Stimulated activated CD4-positive, alpha-beta T cell treated with anti-CD3 and anti-CD28 coated beads, Interleukin-15, amount 100 ng/mL, for 24 hours (primary cell): ENCODE data around the gene CST1.
"Not testable (repeated sequence)": the region's sequence is repeated elsewhere in the genome, so short reads cannot be mapped to it uniquely, and the experiment has no call there.

Experiments
- DNase-seq: peaks from one replicate; pipeline ENCODE4 v3.0.0-alpha.2; 2020

The CST1 gene, protein sequence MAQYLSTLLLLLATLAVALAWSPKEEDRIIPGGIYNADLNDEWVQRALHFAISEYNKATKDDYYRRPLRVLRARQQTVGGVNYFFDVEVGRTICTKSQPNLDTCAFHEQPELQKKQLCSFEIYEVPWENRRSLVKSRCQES

GRCh38 chr20:23750786-23751185 lies at the start of gene CST1:
Gene CST1 (minus strand): TSS chr20:23750935. CDS start chr20:23750866, 69 bp downstream.
- not testable (repeated sequence) for DNase-seq

- DNase-seq: peak; percentile 53
Measured at GRCh38 chr20:23799216-23799847, 48.6 kb upstream of the CST1 start.

DNA sequence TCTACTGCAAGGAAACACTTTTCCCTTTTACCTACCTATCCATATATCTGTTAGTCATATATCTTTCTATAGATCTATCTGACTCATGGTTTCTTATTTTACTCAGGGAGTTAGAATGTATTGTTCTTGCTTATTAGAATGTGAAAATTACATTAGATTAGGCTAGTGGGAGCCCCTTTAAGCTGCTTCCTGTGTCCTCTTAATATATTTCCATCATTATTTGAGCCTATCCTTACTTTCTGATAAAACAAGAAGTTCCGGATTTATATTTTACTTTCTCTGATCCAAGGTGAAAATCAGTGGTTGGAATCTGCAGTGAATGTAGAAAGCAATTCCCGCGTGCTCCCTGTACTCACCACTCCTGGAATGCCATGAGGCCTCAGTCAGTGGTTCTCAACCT lies 44.8 kb upstream of the CST1 start:
- DNase-seq: no peak

GRCh38 chr20:23794841-23795240 lies 44.1 kb upstream of the CST1 start:
- DNase-seq: no peak

GRCh38 chr20:23794065-23794464 lies 43.3 kb upstream of the CST1 start:
- no peak for DNase-seq

GRCh38 chr20:23783447-23783846 lies 32.7 kb upstream of the CST1 start:
- no peak for DNase-seq

DNA sequence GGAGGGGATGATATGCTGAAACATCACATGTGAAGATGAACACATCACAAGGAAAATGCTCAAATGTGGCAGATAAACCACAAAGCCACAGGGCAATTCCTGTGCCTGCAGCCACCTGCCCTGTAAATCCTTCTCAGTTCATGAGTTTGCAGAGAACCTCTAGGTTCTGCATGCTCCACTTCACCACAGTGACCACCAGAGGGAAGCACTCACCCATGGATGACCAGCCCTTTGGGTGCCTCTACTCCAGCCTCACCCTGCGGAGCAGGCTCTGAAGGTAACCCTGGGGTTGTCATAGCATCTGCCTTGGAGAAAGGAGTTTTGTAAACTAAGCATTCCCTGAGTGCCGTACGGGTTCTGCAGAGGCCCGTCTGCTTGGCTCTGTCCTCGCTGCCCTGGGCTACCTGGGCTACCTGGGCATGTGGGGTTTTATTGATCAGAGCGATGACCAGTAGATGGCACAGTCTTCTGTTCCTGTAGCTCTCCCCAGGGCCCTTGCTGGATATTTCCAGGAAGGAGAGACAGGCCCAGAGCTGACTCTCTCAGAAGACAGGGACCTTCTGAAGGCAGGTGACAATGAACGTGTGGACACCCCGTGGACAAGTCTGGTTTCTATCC lies 31.7 kb upstream of the CST1 start:
- peak; percentile 30 for DNase-seq

DNA sequence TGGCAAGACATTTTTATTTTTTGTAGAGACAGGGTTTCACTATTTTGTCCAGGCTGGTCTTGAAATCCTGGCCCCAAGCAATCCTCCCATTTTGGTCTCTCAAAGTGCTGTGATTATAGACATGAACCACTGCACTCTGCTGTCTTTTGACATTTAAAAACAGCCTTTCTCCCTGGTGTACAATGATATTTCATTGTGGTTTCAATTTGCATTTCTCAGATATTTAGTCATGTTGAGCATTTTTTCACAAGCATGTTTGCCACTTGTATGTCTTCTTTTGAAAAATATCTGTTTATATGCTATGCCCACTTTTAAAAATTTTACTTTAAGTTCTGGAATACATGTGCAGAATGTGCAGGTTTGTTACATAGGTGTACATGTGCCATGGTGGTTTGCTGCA lies 27.9 kb upstream of the CST1 start:
- DNase-seq: not testable (repeated sequence)

DNA sequence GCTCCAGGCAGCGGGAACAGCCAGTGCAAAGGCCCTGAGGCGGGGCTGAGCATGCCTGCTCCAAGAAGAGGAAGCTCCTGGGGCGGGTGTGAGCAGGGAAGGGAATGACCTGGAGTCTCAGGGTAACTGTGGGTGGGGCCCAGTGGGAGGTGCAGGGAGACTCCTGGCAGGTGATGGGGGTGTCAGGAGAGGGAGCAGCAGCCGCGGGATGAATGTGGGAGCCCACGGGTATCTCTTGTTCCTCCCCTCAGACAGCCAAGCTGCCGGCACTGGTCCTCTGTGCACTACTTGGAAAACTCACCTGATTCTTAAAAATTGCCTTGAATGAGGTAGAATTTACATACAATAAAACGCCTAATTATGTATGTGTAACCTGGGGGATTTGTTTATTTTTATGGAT lies 26.6 kb upstream of the CST1 start:
- DNase-seq: not testable (repeated sequence)

DNA sequence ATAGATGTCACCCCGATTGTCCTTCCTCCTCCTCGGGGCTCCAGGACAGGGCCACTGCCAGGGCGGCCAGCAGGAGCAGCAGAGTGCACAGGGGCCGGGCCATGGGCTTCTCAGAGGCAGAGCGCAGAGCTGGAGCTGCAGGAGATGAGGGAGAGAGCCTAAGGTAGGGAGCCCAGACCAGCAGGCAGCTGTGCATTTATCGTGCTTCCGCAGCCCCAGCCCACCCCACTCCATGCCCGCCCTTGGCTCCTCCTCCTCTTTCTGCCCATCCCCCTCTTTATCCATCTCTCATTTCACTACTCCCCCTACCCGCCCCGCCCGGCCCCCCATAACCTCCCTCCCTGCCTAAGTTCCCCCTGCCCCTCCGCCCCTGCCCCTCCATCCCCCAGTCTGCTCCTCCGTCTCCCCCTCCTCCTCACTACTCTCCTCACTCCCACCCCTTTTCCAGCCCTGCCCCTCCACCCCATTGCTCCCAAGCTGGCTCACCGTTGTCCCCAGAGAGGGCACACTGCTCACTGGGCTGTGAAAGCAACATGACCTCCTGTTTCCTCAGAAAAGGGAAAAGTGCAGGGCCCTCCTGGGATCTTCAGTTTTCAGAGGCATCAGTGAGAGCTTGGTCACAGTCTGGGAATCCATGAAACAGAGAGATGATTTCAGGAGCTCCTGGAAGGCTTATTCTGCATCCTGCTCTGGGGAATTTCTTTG lies 25.5 kb upstream of the CST1 start:
- DNase-seq: no peak

GRCh38 chr20:23774081-23774480 lies 23.3 kb upstream of the CST1 start:
- no peak for DNase-seq

DNA sequence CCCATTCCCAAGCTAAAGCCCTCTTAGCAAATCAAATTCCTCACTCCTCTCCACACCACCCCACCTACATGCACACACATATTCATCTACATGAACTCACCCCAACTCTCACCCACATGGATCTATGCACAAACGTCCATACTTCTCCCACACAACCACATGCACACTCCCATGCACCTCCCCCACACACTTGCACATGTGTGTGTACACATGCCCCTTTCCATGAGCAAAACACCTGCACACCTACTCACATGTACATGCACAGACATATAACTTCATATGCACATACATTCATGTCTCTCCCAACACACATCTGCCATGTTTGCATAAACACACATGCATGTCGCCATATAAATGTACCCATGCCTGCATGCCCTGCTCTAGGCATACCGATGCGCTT lies 22.8 kb upstream of the CST1 start:
- DNase-seq: no peak

DNA sequence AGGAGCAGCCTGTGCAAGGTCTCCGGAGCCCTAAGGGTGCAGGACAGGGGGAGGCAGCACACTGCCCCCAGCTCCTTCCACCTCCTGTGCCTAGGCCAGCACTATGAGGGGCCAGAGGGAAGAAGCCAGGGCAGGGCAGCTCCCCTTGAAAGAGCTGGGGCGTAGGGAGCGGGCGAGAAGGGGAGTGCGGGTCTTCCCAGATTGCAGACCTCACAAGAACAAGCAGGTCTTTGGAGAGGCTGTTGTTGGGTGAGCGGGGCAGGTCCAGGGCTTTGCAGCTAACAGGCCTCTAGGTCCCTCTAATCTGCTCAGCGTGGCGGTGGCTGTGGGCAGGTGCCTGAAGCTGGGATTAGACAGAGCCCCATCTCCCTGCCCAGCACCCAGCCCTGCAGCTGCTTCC lies 22.4 kb upstream of the CST1 start:
- no peak for DNase-seq

GRCh38 chr20:23772074-23772473 lies 21.3 kb upstream of the CST1 start:
- no peak for DNase-seq

- no peak for DNase-seq
Measured at GRCh38 chr20:23770384-23770783, 19.6 kb upstream of the CST1 start.

DNA sequence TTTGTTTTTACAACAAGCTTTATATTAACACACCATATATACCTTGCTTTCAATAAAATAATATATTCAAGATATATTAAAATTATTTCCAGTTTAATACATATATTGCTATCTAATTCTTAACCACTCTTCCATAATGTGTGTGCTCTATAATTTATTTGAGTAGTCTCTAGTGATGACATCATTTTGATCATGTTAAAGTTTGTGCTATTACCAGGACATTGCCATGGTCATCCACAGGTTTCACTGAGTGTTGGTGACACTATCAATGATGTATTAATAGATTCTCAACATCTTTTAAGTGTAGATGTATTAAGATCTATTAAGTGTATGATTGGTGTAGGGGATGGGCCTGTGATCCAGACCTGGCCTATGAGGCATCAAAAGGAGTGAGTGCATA lies 17.8 kb upstream of the CST1 start:
- not testable (repeated sequence) for DNase-seq

- no peak for DNase-seq
Measured at GRCh38 chr20:23766531-23766930, 15.8 kb upstream of the CST1 start.

GRCh38 chr20:23765578-23765977 lies 14.8 kb upstream of the CST1 start:
- no peak for DNase-seq

DNA sequence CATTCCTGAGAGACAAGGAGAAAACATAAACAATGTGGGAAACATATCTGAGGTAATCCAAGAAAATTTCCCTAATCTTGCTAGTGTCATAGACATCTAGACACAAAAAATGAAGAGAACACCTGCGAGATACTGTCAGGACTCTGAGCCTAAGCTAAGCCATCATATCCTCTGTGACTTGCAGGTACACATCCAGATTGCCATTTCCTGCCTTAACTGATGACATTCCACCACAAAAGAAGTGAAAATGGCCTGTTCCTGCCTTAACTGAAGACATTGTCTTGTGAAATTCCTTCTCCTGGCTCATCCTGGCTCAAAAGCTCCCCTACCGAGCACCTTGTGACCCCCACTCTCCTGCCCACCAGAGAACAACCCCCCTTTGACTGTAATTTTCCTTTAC lies 13.9 kb upstream of the CST1 start:
- DNase-seq: not testable (repeated sequence)

- DNase-seq: no peak
Measured at GRCh38 chr20:23763345-23763744, 12.6 kb upstream of the CST1 start.

- no peak for DNase-seq
Measured at GRCh38 chr20:23759306-23759940, 8.7 kb upstream of the CST1 start.

GRCh38 chr20:23756792-23757191 lies 6.1 kb upstream of the CST1 start:
- DNase-seq: not testable (repeated sequence)

GRCh38 chr20:23755131-23755611 lies 4.4 kb upstream of the CST1 start:
- DNase-seq: not testable (repeated sequence)
